Lower leg skin (tissue), 4 donors: Measurements from ENCODE around the gene PCSK6. TPM values are rescaled to one million over a fixed set of nuclear protein-coding genes. Genes with fewer than 3 reads are reported as not detected.

Experiments
- DNase-seq, 2 donors: peaks; one replicate each; pipeline ENCODE4 v3.0.0-alpha.2; 2019; ENCODE audit warnings: low spot score in 2 of 2
- H3K4me3 ChIP-seq: fragments of 200-600 bp; sonication (generic); 2 replicates; pipeline ENCODE4 v1.5.1; 2017; ENCODE audit warnings: mild to moderate bottlenecking, low read depth; ENCODE audit not compliant: poor library complexity, severe bottlenecking
- CTCF ChIP-seq, 3 donors: fragments of 450-650 bp; IDR thresholded peaks; one replicate each; pipeline ENCODE4 v1.5.1; 2016; ENCODE audit warnings: antibody characterized with exemption in 3 of 3, mild to moderate bottlenecking in 3 of 3, moderate library complexity in 2 of 3
- POLR2A ChIP-seq, 2 donors: fragments of 450-650 bp; IDR thresholded peaks; one replicate each; pipeline ENCODE4 v1.6.1; 2016 to 2017; ENCODE audit warnings: antibody characterized with exemption in 2 of 2, mild to moderate bottlenecking in 1 of 2, moderate library complexity in 1 of 2
- WGBS, 2 donors: methylation state at CpG; one replicate each; pipeline ENCODE4 v1.1.5; 2018; 5-methylcytosine and 5-hydroxymethylcytosine counted together
- intact Hi-C: fragments of 100-400 bp; cut with DNase I; formaldehyde crosslinking; loops from one replicate; pipeline ENCODE4 v1.15.0; 2023; ENCODE audit warnings: low total_unique reads
- total RNA-seq, 4 donors: library from RNA; depleted of rRNA; stranded (reverse); fragments of >200 nt; gene quantifications; one replicate each; pipeline ENCODE4 v1.1.0, GENCODE V29; 2016

PCSK6 gene
- total RNA-seq, 4 donors from 2014 or later = 20.1 to 45.4 (median 30.4) TPM

- no peak overlapping the region for H3K4me3 ChIP-seq
- intact Hi-C loops = no loop called here
- TF ChIP-seq POLR2A (IDR thresholded peaks at IDR 0.05) (no peak), CTCF (IDR thresholded peaks at IDR 0.05) (no peak)
- no peak for DNase-seq
- 87 to 91% methylated on average over 7 of the region's 7 CpGs for WGBS, 2 donors
Measured at GRCh38 chr15:101492766-101493692, 3.5 kb upstream of the PCSK6 start.

GRCh38 chr15:101491734-101492640 lies 2.5 kb upstream of the PCSK6 start:
- WGBS, 2 donors = 76 to 77% methylated on average over 18 of the region's 18 CpGs
- H3K4me3 ChIP-seq = no peak overlapping the region
- TF ChIP-seq POLR2A (IDR thresholded peaks at IDR 0.05) (no peak), CTCF (IDR thresholded peaks at IDR 0.05) (no peak)
- DNase-seq = peak in 1 of 2 donors; percentile 61
- intact Hi-C loops = no loop called here

GRCh38 chr15:101490922-101491733 lies 1.6 kb upstream of the PCSK6 start:
- TF ChIP-seq POLR2A (IDR thresholded peaks at IDR 0.05) (no peak), CTCF (IDR thresholded peaks at IDR 0.05) (no peak)
- WGBS, 2 donors = 91% methylated on average over 15 to 16 of the region's 16 CpGs
- DNase-seq = peak in 1 of 2 donors; percentile 75
- H3K4me3 ChIP-seq = no peak overlapping the region
- intact Hi-C loops = no loop called here

GRCh38 chr15:101490408-101490891 lies 943 bp upstream of the PCSK6 start:
- intact Hi-C loops = no loop called here
- 83 to 85% methylated on average over 11 to 15 of the region's 15 CpGs for WGBS, 2 donors
- H3K4me3 ChIP-seq = no peak overlapping the region
- DNase-seq = no peak
- TF ChIP-seq CTCF (IDR thresholded peaks at IDR 0.05) (no peak), POLR2A (IDR thresholded peaks at IDR 0.05) (no peak)

- no peak overlapping the region for H3K4me3 ChIP-seq
- intact Hi-C loops = no loop called here
- WGBS, 2 donors = 0% methylated on average over 14 of the region's 62 CpGs; no CpG with 5 or more reads in 1 of the 2 donors
- DNase-seq = peak in 1 of 2 donors; percentile 82
- TF ChIP-seq CTCF (IDR thresholded peaks at IDR 0.05) (no peak), POLR2A (IDR thresholded peaks at IDR 0.05) (no peak)
Measured at GRCh38 chr15:101489237-101489598, 289 bp downstream of the PCSK6 start.
